GM18517 (cell line): Measurements from ENCODE around the gene GRM5.
A peak's percentile ranks its signal among the peaks of the same experiment; 100 is the strongest.
"Not testable (repeated sequence)": the region's sequence is repeated elsewhere in the genome, so short reads cannot be mapped to it uniquely, and the experiment has no call there.

Experiments used
- ATAC-seq: cut with Tn5 transposase; IDR thresholded peaks from one replicate; pipeline ENCODE4 v1.9.1; 2021; ENCODE audit warnings: mild to moderate bottlenecking, moderate library complexity; ENCODE audit not compliant: unreplicated experiment

The GRM5 gene

GRCh38 chr11:88843766-88844426, 221.9 kb downstream of the GRM5 start:
- ATAC-seq: not testable (repeated sequence)

DNA sequence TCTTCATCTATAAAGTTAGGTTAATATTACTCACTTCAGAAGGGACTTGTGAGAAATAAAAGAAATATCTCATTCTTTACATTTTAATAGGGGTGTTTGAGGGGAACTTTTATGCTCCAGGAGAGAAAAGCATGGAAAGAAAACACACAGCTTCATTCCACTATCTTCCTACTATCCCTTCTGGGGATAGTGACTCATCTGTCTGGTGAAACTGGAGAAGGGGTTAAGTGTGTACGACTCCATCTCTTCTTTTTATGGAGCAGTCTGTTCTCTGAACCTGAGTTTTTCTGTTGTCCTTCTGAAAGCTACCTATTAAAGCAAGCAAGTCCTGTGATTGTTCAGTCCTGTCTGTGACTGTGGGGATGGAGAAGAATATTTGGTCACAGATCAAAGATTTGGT, 227.6 kb downstream of the GRM5 start:
- ATAC-seq: not testable (repeated sequence)

GRCh38 chr11:88835709-88836108, 230.1 kb downstream of the GRM5 start:
- not testable (repeated sequence) for ATAC-seq

DNA sequence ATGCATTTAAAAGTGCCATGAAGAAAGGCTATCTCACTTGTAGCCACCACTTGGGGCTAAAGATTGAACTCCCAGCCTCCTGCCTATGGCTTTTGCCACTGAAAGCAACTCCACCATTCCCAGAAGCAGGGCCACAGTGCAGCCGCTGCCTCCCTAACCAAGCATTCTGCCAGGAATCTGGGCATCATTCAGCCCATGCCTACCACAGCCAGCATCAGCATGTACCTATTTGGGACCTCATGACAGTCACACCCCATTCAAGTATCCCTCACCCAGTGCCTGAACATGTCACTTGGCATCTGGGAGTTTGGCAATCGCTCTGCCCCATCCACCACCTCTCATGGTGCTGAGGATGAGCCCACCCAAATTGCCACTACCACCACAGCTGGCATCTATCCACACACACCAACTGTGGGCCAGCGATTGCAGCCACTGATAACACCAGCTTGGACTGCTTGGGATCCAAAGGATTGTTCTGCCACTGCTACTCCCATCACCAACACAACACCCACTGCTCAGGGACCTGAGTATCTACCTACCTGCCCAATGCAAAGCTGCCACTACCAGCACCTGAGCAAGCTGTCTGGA, 234.4 kb downstream of the GRM5 start:
- ATAC-seq: no peak

GRCh38 chr11:88827018-88827676, 238.6 kb downstream of the GRM5 start:
- ATAC-seq: no peak

- ATAC-seq: no peak
Observed at GRCh38 chr11:88819616-88820015, 246.2 kb downstream of the GRM5 start.

DNA sequence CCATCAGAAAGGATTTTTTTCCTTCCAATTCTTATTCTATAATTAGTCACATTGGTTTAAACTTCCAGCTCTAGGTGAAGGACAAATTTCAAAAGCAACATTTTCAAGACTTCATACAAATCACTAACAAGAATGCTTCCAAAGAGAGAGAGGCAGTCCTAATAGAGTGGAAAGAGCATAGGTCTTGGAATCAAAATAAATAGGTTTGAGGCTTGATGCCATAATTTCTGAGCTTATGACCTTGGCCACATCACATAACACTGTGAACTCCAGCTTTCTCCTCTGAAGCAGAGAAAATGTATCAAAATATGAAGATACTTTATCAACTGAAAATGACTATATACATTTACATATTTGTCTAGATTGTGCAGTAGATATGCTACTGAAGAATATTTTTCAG, 246.8 kb downstream of the GRM5 start:
- ATAC-seq: no peak

DNA sequence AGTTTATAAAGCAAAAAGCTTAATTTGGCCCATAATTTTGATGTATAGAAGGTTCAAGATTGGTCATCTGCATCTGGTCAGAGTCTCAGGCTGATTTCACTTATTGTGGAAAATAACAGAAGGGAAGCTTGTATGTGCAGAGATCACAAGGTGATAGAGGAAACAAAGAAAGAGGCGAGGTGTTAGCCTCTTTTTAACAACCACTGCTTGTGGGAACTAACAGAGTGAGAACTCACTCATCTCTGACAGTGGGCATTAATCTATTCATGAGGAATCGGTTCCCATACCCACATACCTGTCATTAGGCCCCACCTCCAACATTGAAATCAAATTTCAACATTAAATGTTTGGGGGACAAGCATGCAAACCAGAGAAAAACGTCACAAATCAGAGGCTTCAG, 250.3 kb downstream of the GRM5 start:
- ATAC-seq: no peak

GRCh38 chr11:88814076-88814475, 251.7 kb downstream of the GRM5 start:
- ATAC-seq: no peak

DNA sequence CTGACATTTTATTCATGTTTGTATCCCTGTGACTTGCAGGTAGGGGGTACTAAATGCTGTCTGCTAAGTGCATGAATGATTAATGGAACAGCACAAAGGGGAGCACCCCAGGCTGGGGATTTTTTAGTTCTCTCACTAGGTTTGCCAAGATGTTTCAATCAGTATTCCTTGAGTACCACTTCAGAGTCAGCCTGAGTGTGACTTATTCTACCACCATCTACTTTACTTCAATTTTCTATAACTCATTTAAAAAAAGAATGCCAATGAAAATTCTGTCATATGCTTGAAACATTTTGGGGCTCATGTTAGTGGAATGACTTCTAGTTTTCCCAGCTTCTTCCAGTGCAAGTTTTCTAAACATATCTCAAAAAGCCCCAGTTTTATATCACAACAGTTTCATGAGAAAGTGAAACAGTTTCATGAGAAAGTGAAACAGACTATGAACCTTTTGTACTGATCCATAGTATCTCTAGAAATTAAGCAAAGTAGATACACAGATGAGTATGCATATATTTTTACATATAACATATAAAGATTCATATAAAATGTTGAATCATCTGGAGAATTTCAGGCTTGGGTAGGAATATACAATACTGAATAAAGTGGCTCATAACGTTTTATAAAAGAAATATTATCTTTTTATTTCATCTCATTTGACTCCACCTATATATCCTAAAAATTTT, 252.4 kb downstream of the GRM5 start:
- ATAC-seq: peak; percentile 91

- ATAC-seq: no peak
Observed at GRCh38 chr11:88810420-88811097, 255.2 kb downstream of the GRM5 start.

GRCh38 chr11:88809126-88809525, 256.7 kb downstream of the GRM5 start:
- ATAC-seq: no peak

- ATAC-seq: no peak
Observed at GRCh38 chr11:88807349-88807748, 258.4 kb downstream of the GRM5 start.

GRCh38 chr11:88806410-88806809, 259.4 kb downstream of the GRM5 start:
- no peak for ATAC-seq

DNA sequence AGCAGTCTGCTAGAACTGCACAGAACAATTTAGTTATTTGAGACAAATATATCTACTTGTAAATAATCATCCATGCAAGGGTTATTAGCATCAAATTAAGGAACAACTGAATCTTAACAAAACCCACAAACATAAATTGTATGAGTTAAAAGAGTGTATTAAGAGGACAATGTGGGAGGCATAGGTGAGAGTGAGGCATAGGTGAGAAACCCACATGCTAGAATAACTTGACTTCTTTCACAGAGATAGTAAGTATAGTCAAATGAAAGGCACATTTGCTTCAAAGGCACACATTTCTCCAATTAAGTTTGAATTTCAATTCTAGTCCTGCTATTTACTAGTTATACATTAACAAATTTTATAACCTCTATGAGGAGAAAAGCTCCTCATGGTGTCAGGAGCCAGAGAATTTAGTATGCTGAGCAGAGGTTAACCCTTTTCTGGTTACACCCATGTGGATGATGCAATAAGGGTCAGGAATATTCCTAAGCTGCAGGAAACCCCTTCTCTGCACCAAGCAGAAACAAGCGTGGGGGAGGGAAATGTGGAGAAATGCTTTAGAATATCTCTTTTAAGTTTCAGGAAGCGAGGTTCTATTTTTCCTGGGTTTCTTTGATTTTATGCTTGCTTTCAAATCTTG, 264.2 kb downstream of the GRM5 start:
- ATAC-seq: no peak

DNA sequence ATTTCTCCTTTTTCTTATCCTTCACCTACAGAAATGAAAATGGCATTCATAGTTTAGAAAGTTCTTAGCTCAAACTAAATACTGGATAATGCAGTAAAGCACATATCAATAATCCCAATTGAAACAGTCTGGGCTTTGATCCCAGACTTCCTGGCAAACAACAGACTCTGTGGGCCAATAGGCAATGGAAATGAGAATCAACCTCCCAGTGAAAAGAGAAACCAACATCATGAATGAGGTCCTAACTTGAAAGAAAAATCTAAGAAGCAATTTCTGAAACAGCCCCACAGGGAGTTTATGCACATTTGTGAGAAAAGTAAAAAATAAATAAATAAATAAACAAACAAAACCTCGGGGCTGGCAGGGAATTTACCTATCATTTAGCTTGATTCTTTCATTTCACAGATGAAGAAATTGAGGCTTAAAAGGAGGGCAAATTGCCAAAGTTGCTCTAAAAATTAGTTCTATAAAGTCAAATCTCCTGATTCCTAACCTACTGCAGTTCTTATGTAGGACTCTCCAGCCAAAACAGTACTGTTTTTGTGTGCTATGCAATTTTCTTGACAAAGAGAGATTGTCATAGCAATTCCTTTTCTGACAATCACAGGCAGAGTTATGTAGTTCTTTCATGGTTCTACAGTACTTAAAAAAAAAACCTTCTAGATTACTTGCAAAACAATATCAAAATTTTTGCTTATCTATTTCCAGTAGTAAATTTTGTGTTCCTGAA, 265.8 kb downstream of the GRM5 start:
- ATAC-seq: no peak

DNA sequence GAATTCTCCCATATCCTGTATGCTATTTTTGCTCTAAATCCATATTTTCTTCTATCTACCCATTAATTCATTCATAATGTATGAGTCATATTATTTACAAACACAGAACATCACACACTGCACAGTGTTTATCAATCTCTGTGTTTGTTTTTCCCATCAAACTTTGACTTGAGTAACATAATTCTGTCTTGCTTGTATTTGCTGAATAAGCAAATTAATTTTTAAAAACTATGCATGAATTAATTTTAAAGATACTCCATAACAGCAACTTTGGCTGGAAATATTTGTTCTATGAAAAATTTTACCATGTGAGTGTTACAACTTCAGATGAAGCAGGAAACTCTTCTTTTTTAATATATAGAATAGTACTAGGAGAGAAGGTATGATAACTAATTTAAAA, 275.6 kb downstream of the GRM5 start:
- ATAC-seq: no peak

- no peak for ATAC-seq
Observed at GRCh38 chr11:88779577-88779976, 286.2 kb downstream of the GRM5 start.

GRCh38 chr11:88770475-88771079, 295.2 kb downstream of the GRM5 start:
- no peak for ATAC-seq

DNA sequence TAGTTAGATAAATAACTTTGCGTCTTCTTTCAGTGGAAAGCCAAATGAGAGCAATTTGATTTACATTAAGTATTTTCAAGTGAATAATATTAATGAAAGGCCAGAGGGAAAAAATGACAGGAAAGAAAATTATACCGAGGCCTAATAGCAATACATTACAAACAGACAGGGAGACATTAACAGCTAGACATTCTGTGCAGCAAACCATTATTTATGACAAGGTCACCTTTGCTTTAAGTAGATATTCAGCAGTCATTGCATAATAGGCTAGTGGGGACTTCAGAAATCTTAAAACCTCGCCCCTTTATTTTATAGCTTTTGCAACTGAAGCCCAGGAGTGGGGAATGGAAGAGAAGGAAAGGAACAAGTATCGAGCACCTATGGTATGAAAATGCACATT, 321.6 kb downstream of the GRM5 start:
- ATAC-seq: no peak
